GM03348 (cell line): Measurements from ENCODE around the gene JPH3.

Experiments used
- DNase-seq: peaks from one replicate; pipeline ENCODE4 v3.0.0; 2012; ENCODE audit warnings: low spot score

Gene JPH3

GRCh38 chr16:87697792-87698191, 95.5 kb downstream of the JPH3 start:
- no peak for DNase-seq

DNA sequence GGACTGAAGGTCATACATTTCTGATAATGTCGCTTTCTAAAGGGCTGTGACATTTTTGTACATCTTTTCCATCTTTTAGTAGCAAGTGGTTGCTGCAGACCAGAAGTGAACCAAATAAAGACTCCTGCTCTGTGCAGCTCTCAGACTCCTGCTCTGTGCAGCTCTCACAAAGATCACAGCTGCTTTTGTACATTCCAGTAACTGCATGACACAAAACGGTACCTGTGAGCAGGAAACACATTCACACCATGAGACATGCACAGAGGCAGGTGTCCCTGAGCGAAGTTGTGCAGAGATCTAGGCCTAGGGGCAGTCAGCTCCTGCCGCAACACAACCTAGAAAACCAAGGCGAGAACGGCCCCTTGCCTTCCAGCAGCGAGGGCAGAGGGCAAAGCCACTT, 95.9 kb downstream of the JPH3 start:
- DNase-seq: no peak

DNA sequence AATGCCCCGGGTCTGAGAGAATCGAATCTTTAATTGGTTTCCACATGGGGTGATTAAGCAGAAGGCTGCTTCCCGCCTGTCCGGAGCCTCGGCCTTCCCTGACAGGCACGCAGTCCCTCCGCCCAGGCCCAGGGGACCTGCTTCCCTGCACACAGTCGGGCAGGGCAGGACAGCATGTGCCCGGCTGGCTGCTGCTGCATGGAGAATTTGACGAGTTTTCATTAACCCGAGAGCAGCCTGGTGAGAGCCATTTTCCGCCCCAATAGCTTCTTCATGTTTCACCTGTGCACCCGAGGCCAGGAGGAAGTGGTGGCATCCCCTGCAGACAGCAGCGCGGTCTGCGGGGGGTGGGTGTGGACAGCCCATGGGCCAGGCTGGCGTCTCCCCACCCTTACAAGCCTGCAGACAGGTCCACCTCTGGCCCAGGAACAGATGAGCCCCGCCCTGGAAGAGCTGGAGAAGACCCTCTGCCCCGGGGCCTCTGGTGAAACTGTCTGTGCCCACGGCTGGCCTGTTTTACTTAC, 96.4 kb downstream of the JPH3 start:
- DNase-seq: no peak

- DNase-seq: no peak
These were observed 98.2 kb downstream of the JPH3 start for GRCh38 chr16:87700406-87701077.

DNA sequence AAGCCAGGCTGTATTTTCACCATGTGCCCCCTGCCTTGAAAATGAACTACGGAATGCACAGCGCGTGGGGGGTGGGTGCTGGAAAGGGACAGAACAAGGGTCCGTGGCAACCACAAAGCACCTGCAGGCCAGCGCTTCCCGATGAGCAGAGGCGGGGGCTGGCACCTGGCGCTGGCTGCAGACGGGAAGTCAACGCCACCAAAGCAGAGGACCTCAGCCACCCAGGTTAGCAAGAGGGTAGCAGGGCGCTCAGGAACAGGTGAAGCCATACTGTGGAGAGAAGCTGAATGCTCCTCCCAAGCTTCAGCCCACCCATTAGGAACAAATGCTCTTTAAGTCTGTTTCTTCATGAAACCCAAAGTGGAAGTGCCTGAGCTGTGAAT, 98.8 kb downstream of the JPH3 start:
- DNase-seq: no peak

DNA sequence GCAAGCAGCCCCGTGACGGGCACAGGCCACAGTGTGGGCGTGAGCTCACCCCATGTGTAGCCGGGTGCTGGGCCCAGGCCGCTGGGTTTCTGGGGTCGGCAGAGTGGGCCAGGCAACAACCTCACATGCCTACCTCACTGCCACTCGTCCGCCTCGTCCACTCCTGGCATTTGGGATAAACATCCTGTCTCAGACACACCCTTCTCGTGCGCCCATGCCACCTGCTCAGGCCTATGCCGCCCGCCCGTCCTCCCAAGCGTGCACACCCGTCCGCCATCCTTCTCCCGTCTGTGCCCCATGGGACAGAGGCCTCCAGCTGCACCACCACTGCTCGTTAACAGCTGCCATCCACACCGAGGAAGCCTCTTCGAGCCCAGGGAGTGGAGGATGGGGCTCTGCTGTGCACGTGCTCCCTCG, 99.2 kb downstream of the JPH3 start:
- DNase-seq: no peak

DNA sequence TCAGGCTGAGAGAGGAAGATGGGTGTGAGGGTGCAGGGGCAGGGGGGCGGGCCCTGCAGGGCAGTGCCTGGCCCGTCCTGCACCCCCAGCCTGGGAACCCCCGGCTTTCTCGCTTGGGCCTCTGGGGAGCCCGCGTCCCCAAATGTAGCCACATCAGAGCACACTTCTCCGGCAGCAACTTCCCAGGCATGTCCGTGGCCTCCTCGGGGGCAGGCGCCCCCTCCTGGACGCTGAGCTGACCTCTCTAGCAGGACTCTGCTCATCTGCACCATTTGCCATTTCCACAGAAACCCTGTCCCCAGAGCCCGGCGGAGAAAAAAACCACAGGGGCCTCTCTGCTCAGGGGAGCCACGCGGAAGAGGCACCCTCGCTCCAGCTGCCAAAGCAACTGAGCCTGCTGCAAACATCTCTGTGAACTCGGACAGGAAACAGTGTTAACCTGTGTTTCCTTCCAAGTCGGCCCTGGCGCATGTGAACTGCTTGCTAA, 100.1 kb downstream of the JPH3 start:
- peak; percentile 74 for DNase-seq

GRCh38 chr16:87703071-87703470, 100.8 kb downstream of the JPH3 start:
- DNase-seq: no peak

DNA sequence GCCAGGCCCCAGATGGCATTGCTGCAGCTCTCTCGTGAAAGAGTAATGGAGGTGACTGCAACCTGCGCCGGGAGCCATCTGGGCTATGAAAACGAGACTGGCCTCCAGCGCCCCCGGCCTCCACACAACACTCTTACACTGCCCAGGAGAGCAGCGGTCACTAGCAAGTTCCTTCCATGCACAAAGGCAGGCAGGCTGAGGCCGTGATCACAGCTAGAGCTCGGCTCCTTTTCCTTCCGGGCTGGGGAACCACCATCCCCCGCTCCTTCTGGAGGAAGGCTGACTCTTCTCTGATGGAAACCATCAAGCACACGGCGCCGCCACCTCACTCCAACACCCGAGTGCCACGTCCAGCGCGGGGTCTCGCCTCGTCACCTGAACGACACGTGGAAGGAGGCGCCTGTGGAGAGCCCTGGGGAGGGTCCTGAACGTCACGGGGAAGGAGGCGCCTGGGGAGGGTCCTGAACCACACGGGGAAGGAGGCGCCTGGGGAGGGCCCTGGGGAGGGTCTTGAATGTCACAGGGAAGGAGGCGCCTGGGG, 101.6 kb downstream of the JPH3 start:
- no peak for DNase-seq

DNA sequence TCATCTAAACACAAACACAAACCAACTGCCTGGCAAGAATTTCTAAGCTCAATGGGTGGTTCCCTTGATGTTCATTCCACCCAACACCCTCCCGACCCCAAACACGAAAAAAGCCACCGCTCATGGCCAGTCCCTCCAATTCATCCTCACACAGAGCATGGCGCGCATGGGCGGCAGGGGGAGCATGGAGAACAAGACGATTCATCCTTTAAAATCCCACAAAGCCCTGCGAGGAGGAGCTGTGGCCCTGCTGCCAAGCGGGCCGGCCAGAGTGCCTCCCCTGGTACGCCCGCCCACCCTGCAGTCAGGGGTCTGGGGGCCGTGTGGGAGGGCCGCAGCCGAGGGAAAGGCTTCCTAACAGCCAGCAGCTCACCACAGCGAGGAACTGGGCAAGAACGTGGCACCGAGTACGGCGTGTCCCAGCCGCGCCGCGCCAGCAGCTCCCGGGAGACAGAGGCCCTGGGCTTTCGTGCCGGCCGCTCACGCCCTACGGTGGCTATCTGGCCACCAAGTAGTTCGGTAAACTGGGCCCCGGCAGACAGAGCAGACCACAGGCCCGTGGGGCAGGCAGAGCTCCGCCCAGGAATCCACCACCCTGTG, 102.5 kb downstream of the JPH3 start:
- no peak for DNase-seq

- DNase-seq: no peak
These were observed 103.5 kb downstream of the JPH3 start for GRCh38 chr16:87705771-87706277.

DNA sequence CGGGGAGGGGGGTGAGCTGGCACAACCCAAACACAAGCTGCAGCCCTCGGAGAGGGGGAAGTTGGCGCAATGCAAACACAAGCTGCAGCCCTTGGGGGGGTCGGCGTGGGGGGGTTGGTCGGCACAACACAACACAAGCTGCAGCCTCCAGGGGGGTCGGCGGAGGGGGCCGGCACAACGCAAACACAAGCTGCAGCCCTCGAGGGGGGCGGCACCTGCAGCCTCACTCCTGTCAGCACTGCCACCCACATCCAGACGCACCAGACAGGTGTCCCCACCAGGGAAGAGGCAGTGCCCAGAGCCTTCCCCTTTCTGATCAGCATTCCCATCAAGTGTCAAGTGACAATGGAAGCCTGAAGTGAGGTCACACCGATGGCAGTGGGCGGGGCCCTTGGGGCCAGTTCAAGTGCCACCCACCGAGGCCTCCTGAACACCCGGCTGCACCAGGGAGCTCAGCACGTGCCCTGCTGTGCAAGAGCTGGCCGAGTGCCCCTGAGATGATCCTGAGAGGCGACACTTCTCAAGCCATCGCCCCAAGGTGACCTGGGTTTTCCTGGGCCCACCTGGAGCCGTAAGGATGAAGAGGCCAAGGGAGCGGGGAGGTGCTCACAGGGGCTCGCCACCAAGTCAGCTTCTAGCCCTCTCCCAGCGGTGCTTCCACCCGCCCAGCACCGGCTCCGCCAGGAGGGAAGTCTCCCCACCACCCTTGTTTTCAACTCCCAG, 104.1 kb downstream of the JPH3 start:
- no peak for DNase-seq

DNA sequence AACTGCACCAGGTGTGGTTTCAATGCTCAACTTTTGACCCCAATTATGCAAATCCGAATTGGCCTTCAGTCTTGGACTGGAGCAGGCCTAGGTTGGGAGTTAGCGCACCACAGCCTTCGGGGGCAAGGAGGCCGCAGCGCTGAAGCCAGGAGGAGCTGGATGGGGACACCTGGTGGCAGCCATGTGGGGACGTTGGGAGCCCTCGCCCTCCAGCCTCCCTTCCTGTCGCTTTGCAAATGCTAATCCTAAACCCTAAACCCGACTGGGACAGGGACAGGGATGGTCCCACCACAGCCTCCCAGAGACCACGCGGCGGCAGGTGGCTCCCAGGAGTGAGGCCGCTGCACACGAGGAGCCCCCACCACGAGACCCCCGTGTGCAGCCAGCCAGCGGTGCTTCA, 104.8 kb downstream of the JPH3 start:
- DNase-seq: no peak

- no peak for DNase-seq
These were observed 105.6 kb downstream of the JPH3 start for GRCh38 chr16:87707714-87708580.

GRCh38 chr16:87708881-87709638, 106.8 kb downstream of the JPH3 start:
- DNase-seq: no peak

DNA sequence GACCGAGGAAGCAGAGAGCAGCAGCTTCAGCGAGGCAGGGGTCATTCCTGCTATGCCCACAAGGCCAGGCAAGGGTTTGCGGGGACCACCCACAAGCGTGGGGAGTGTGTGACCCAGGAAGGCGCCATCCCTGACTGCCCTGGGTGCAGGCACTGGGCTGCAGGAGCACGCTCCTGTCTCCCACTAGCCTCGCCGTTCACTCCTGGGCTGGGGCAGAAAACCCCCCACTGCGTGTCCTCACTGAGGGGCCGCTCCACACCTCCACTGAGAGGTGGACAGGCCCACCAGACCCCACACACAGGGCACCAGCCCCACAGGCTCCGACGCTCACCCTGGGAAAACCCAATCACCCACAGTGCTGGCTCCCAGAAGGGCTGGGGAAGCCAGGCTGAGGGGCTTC, 107.4 kb downstream of the JPH3 start:
- DNase-seq: no peak

DNA sequence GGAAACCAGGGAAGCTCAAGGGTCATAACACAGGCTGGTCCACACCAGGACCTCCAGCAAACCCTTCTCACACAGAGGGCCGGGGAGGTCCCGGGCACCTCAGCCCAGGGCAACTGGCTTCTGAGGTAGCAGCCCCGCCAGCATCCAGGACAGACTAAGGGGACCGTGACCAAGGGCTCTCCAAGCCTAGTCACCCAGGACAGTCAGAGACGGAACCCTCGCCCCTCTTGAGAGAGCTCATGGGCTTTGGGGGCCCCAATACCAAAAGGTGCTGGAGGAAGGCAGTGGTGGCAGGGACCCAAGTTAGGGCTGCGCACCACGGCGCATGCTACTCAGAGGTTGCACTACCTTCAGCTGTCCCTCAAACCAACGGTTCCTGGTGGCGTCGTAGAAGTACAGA, 108.6 kb downstream of the JPH3 start:
- DNase-seq: no peak

- no peak for DNase-seq
These were observed 110.0 kb downstream of the JPH3 start for GRCh38 chr16:87712184-87712762.

GRCh38 chr16:87713451-87714229, 111.3 kb downstream of the JPH3 start:
- DNase-seq: no peak

- DNase-seq: no peak
These were observed 112.9 kb downstream of the JPH3 start for GRCh38 chr16:87715231-87715630.
